ENCODE results near the gene CRYGD.
"Not testable (repeated sequence)": the region's sequence is repeated elsewhere in the genome, so short reads cannot be mapped to it uniquely, and the experiment has no call there.

CRYGD gene

GRCh38 chr2:208129744-208130711, 5.7 kb upstream of the CRYGD start, which contains the start of gene CRYGC:
Gene CRYGC, minus strand, starts transcription at chr2:208129828. Its CDS starts 36 bp downstream, at chr2:208129792.
- no peak for DNase-seq

GRCh38 chr2:208128136-208128535, 3.8 kb upstream of the CRYGD start:
- DNase-seq = no peak

- no peak for DNase-seq
Observed at GRCh38 chr2:208127090-208127489, 2.8 kb upstream of the CRYGD start.

- no peak for DNase-seq
Observed at GRCh38 chr2:208125251-208125650, 927 bp upstream of the CRYGD start.

- no peak for DNase-seq
Observed at GRCh38 chr2:208122248-208122647, 2.1 kb downstream of the CRYGD start.

- no peak for DNase-seq
Observed at GRCh38 chr2:208118918-208119317, 5.4 kb downstream of the CRYGD start.

- not testable (repeated sequence) for DNase-seq
Observed at GRCh38 chr2:208117390-208117789, 6.9 kb downstream of the CRYGD start.

- no peak for DNase-seq
Observed at GRCh38 chr2:208112969-208113368, 11.4 kb downstream of the CRYGD start.

- not testable (repeated sequence) for DNase-seq
Observed at GRCh38 chr2:208112273-208112745, 12.0 kb downstream of the CRYGD start.

- DNase-seq = no peak
Observed at GRCh38 chr2:208103616-208104015, 20.7 kb downstream of the CRYGD start.

- DNase-seq = no peak
Observed at GRCh38 chr2:208101716-208102631, 22.4 kb downstream of the CRYGD start.

- no peak for DNase-seq
Observed at GRCh38 chr2:208099682-208100470, 24.4 kb downstream of the CRYGD start.

GRCh38 chr2:208098701-208099100, 25.6 kb downstream of the CRYGD start:
- DNase-seq = not testable (repeated sequence)

GRCh38 chr2:208098267-208098666, 26.1 kb downstream of the CRYGD start:
- DNase-seq = no peak

- DNase-seq = no peak
Observed at GRCh38 chr2:208097801-208098200, 26.5 kb downstream of the CRYGD start.

GRCh38 chr2:208097313-208097712, 27.0 kb downstream of the CRYGD start:
- no peak for DNase-seq

- no peak for DNase-seq
Observed at GRCh38 chr2:208096080-208096479, 28.2 kb downstream of the CRYGD start.

- DNase-seq = no peak
Observed at GRCh38 chr2:208093128-208093527, 31.2 kb downstream of the CRYGD start.

- DNase-seq = no peak
Observed at GRCh38 chr2:208092093-208092832, 32.1 kb downstream of the CRYGD start.

GRCh38 chr2:208090420-208090819, 33.9 kb downstream of the CRYGD start:
- no peak for DNase-seq

- no peak for DNase-seq
Observed at GRCh38 chr2:208086029-208086428, 38.3 kb downstream of the CRYGD start.

- no peak for DNase-seq
Observed at GRCh38 chr2:208083807-208084206, 40.5 kb downstream of the CRYGD start.
